Keratinocyte (primary cell): Measurements from ENCODE around the gene FASN.

ENCODE experiments used
- CTCF ChIP-seq, 3 experiments: IDR thresholded peaks in 1 of 3; conservative IDR thresholded peaks in 1 of 3; optimal IDR thresholded peaks in 1 of 3; 2 replicates in 2 of 3; 3 replicates in 1 of 3; pipeline versions ENCODE3 to v1.5.1; 2011; ENCODE audit warnings: low read length in 3 of 3, mild to moderate bottlenecking in 3 of 3, moderate library complexity in 2 of 3, control low read depth in 1 of 3, inconsistent platforms in 1 of 3; ENCODE audit not compliant: insufficient read depth in 2 of 3; ENCODE audit errors: extremely low read depth in 1 of 3
- EZH2 ChIP-seq: IDR thresholded peaks from one replicate; pipeline ENCODE4 v1.6.1; 2012; ENCODE audit warnings: inconsistent platforms, mild to moderate bottlenecking, low read length, moderate library complexity

DNA sequence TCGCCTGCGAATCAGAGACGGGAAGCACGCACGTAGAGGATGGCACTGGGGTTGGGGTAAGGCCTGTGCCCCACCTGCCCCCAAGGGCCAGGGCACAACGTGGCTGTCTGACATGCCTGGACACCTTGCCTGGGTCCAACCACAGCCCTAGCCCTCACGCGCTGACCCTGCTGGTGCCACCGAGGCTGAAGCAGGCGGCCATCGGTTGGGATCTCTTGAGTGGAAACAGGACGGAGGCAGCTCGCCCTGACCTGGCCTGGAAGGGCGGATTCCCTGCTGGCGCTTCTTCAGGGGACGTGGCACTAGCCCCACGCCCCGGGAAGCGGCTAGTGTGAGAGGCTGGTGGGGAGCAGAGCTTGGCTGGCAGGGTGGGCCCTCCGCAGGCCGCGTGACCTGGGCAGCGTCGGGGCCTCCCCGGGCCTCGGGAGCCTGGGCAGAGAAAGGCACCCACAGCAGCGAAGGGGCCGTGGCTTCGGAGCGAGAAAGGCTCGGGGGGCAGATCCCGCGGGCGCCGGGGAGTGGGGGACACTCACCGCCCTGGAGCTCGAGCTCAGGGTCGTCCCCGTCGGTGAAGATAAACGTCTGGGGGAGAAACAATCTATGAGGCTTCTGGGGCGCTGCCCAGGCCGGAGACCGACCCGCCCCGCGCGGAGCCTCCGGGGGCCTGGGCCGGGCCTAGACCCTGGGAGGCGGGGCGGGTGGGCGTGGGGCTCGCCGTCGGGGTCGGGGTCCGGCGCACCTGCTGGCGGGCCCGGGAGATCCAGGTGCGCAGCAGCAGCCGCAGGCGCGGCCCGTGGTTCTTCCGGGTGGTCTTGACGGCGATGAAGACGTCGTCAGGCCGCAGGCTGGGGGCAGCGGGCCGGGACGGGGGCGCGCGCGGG is 47.0 kb downstream of the FASN start:
- no peak for TF ChIP-seq CTCF (optimal IDR thresholded peaks at IDR 0.05 in 1 of 3, IDR thresholded peaks at IDR 0.05 in 1 of 3, conservative IDR thresholded peaks at IDR 0.05 in 1 of 3; ENCODE audit: extremely low read depth in 1 of 3, insufficient read depth in 2 of 3, low read length in 3 of 3)
- TF ChIP-seq EZH2: no peak
